Natural killer cell (primary cell): Measurements from ENCODE around the gene NT5M. TPM values are rescaled to one million over a fixed set of nuclear protein-coding genes. Genes with fewer than 3 reads are reported as not detected.

ENCODE experiments used
- ATAC-seq, 3 donors: fragments of 150-1000 bp in 2 of 3; fragments of 200-7000 bp in 1 of 3; cut with Tn5 transposase; 1 replicate in 1 of 3; 2 replicates in 2 of 3; pipeline ENCODE4 v1.10.0; 2021; ENCODE audit warnings: mild to moderate bottlenecking in 2 of 3, moderate library complexity in 2 of 3
- DNase-seq, 2 donors: peaks; one replicate each; pipeline versions ENCODE4 v3.0.0 to v3.0.0-alpha.2; 2013 to 2021; ENCODE audit warnings: mixed read lengths in 1 of 2
- H3K27ac ChIP-seq: one replicate; pipeline ENCODE4 v1.5.1; 2013; ENCODE audit warnings: mild to moderate bottlenecking, low read length
- H3K27me3 ChIP-seq: one replicate; pipeline ENCODE4 v1.6.1; 2013; ENCODE audit warnings: low read length; ENCODE audit not compliant: control insufficient read depth, insufficient read depth
- H3K36me3 ChIP-seq: one replicate; pipeline ENCODE4 v1.6.1; 2013; ENCODE audit warnings: low read length; ENCODE audit not compliant: control insufficient read depth, insufficient read depth
- H3K4me1 ChIP-seq: one replicate; pipeline ENCODE4 v1.6.1; 2013; ENCODE audit warnings: low read length; ENCODE audit not compliant: control insufficient read depth, insufficient read depth
- H3K4me3 ChIP-seq: one replicate; pipeline ENCODE4 v1.5.1; 2013; ENCODE audit warnings: low read length
- H3K9me3 ChIP-seq: one replicate; pipeline ENCODE4 v1.6.1; 2013; ENCODE audit warnings: low read length; ENCODE audit not compliant: control insufficient read depth, insufficient read depth
- H3K27ac Mint-ChIP-seq, 2 donors: one replicate each; pipeline ENCODE4 v1.8.0; 2022; ENCODE audit warnings: mild to moderate bottlenecking in 2 of 2, mixed read lengths in 2 of 2, moderate library complexity in 1 of 2
- H3K27me3 Mint-ChIP-seq, 2 donors: one replicate each; pipeline ENCODE4 v1.8.0; 2022; ENCODE audit warnings: low read depth in 2 of 2, mixed read lengths in 2 of 2
- H3K36me3 Mint-ChIP-seq: one replicate; pipeline ENCODE4 v1.8.0; 2022; ENCODE audit warnings: mixed read lengths
- H3K4me1 Mint-ChIP-seq, 2 donors: one replicate each; pipeline ENCODE4 v1.8.0; 2022; ENCODE audit warnings: mixed read lengths in 2 of 2
- H3K4me3 Mint-ChIP-seq: one replicate; pipeline ENCODE4 v1.8.0; 2022; ENCODE audit warnings: mild to moderate bottlenecking, moderate library complexity, mixed read lengths
- H3K9me3 Mint-ChIP-seq, 2 donors: one replicate each; pipeline ENCODE4 v1.8.0; 2022; ENCODE audit warnings: mixed read lengths in 2 of 2
- WGBS: methylation state at CpG from one replicate; pipeline ENCODE4 v1.1.7; 2013; ENCODE audit warnings: missing lambda C conversion rate; ENCODE audit not compliant: insufficient coverage; 5-methylcytosine and 5-hydroxymethylcytosine counted together
- intact Hi-C: fragments of 100-400 bp; cut with micrococcal nuclease; formaldehyde crosslinking; loops from one replicate; pipeline ENCODE4 v1.14.2; 2022
- total RNA-seq, 4 donors: library from RNA; stranded (reverse); fragments of 120-200 nt in 1 of 4; gene quantifications; one replicate each; pipeline versions ENCODE4 v1.2.3 to v1.2.4, GENCODE V29; 2013 to 2022
- TF ChIP-seq, protein P1 (sequence below): fragments of 200-600 bp; IDR thresholded peaks from one replicate; pipeline ENCODE4 v1.8.0; 2022; ENCODE audit warnings: antibody characterized with exemption

The NT5M gene
- total RNA-seq, 3 donors from 2014 or later (not counting 1 experiment from before 2014, with no cell fraction given), result 3.5 to 4.4 (median 4.1) TPM

DNA sequence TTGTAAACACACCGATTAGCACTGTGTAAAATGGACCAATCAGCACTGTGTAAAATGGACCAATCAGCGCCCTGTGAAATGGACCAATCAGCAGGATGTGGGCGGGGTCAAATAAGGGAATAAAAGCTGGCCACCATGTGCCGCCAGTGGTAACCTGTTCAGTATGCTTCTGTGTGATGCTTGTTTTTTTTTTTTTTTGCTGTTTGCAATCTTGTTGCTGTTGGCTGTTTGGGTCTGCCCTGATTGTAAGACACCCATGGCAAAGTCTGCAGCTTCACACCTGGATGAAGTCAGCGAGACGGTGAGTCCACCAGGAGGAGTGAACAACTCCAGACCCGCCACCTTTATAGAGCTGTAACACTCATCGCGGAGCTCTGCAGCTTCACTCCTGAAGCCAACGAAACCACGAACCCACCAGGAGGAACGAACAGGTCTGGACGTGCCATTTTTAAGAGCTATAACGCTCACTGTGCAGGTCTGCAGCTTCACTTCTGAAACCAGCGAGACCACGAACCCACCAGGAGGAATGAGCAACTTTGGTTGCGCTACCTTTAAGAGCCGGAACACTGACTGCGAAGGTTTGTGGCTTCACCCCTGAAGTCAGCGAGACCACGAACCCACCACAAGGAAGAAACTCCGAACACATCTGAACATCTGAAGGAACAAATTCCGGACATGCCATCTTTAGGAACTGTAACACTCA lies 88.6 kb downstream of the NT5M start:
- peaks cover 2% of the 10 kb centered on the region for H3K9me3 ChIP-seq
- peak; percentile 60 to 79 (median 72) for ATAC-seq
- peaks cover 31% of the 10 kb centered on the region for H3K4me1 ChIP-seq
- H3K36me3 Mint-ChIP-seq, result no peaks in the 10 kb centered on the region
- intact Hi-C loops, result no loop called here
- H3K27ac Mint-ChIP-seq, result peak overlapping the region; percentile 58 to 80
- H3K9me3 Mint-ChIP-seq, result no peaks in the 10 kb centered on the region
- peaks cover 14 to 20% of the 10 kb centered on the region in 2 donors for H3K4me1 Mint-ChIP-seq
- 13% methylated on average over 23 of the region's 23 CpGs for WGBS
- peak overlapping the region; percentile 22 for H3K4me3 ChIP-seq
- peak overlapping the region; percentile 85 for H3K4me3 Mint-ChIP-seq
- TF ChIP-seq, protein P1, sequence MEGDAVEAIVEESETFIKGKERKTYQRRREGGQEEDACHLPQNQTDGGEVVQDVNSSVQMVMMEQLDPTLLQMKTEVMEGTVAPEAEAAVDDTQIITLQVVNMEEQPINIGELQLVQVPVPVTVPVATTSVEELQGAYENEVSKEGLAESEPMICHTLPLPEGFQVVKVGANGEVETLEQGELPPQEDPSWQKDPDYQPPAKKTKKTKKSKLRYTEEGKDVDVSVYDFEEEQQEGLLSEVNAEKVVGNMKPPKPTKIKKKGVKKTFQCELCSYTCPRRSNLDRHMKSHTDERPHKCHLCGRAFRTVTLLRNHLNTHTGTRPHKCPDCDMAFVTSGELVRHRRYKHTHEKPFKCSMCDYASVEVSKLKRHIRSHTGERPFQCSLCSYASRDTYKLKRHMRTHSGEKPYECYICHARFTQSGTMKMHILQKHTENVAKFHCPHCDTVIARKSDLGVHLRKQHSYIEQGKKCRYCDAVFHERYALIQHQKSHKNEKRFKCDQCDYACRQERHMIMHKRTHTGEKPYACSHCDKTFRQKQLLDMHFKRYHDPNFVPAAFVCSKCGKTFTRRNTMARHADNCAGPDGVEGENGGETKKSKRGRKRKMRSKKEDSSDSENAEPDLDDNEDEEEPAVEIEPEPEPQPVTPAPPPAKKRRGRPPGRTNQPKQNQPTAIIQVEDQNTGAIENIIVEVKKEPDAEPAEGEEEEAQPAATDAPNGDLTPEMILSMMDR, result no peak
- H3K36me3 ChIP-seq, result no peaks in the 10 kb centered on the region
- H3K27ac ChIP-seq, result no peak overlapping the region
- peaks cover 4% of the 10 kb centered on the region for H3K27me3 ChIP-seq
- H3K27me3 Mint-ChIP-seq, result peaks cover 6 to 14% of the 10 kb centered on the region in 2 donors
- peak; percentile 33 to 85 for DNase-seq

- H3K4me3 ChIP-seq, result no peak overlapping the region
- H3K9me3 ChIP-seq, result peaks cover 2% of the 10 kb centered on the region
- 90% methylated on average over 12 of the region's 12 CpGs for WGBS
- intact Hi-C loops, result no loop called here
- H3K36me3 ChIP-seq, result no peaks in the 10 kb centered on the region
- Mint-ChIP-seq H3K27me3 (peaks cover 6 to 14% of the 10 kb centered on the region in 2 donors), H3K36me3 (no peaks in the 10 kb centered on the region), H3K4me1 (peaks cover 14 to 23% of the 10 kb centered on the region in 2 donors), H3K27ac (no peak overlapping the region), H3K9me3 (no peaks in the 10 kb centered on the region), H3K4me3 (no peak overlapping the region)
- H3K27me3 ChIP-seq, result no peaks in the 10 kb centered on the region
- no peak for DNase-seq
- ATAC-seq, result no peak
- TF ChIP-seq, protein P1, result no peak
- peaks cover 26% of the 10 kb centered on the region for H3K4me1 ChIP-seq
- no peak overlapping the region for H3K27ac ChIP-seq
Measured at GRCh38 chr17:17393976-17394375, 90.8 kb downstream of the NT5M start.

- 96% methylated on average over 9 of the region's 9 CpGs for WGBS
Measured at GRCh38 chr17:17394494-17394893, 91.3 kb downstream of the NT5M start.

More at GRCh38 chr17:17394494-17394893, 91.3 kb downstream of the NT5M start:
- no peaks in the 10 kb centered on the region for H3K9me3 Mint-ChIP-seq
- Histone ChIP-seq H3K36me3 (no peaks in the 10 kb centered on the region), H3K27ac (no peak overlapping the region), H3K27me3 (no peaks in the 10 kb centered on the region), H3K9me3 (peaks cover 2% of the 10 kb centered on the region), H3K4me1 (peaks cover 26% of the 10 kb centered on the region), H3K4me3 (no peak overlapping the region)
- intact Hi-C loops, result no loop called here
- H3K4me3 Mint-ChIP-seq, result no peak overlapping the region
- DNase-seq (no peak), ATAC-seq (no peak)
- no peak overlapping the region for H3K27ac Mint-ChIP-seq
- H3K4me1 Mint-ChIP-seq, result peaks cover 14 to 21% of the 10 kb centered on the region in 2 donors
- TF ChIP-seq, protein P1, result no peak
- H3K36me3 Mint-ChIP-seq, result no peaks in the 10 kb centered on the region
- H3K27me3 Mint-ChIP-seq, result peaks cover 6 to 12% of the 10 kb centered on the region in 2 donors
